Measurements from ENCODE around the gene CXXC4. TPM values are rescaled to one million over a fixed set of nuclear protein-coding genes. Genes with fewer than 3 reads are reported as not detected.

CXXC4 gene
- total RNA-seq: 0.17 TPM in 1 of 2 replicates, not detected in the other

GRCh38 chr4:104494822-104495559 lies at the start of gene CXXC4:
CXXC4 (minus strand) TSS chr4:104494894; CDS start chr4:104491802, 3,092 bp downstream.

